Adrenal gland (tissue), 12 donors: Measurements from ENCODE around the gene HBG2. TPM values are rescaled to one million over a fixed set of nuclear protein-coding genes. Genes with fewer than 3 reads are reported as not detected.

Source experiments
- DNase-seq, 7 donors: peaks; one replicate each; pipeline ENCODE4 v3.0.0-alpha.2; 2019 to 2020
- H3K27ac ChIP-seq, 5 donors: fragments of 200-600 bp; sonication (generic) in 4 of 5; 1 replicate in 3 of 5; 2 replicates in 2 of 5; pipeline versions ENCODE4 v1.5.1 to v1.8.0; 2016 to 2020; ENCODE audit warnings: mild to moderate bottlenecking in 1 of 5
- H3K27me3 ChIP-seq: fragments of 200-600 bp; 2 replicates; pipeline ENCODE4 v1.8.0; 2021
- H3K36me3 ChIP-seq, 2 donors: fragments of 200-600 bp; replicated peaks in 1 of 2; 1 replicate in 1 of 2; 2 replicates in 1 of 2; pipeline versions ENCODE4 v1.5.1 to v1.8.0; 2018 to 2022
- H3K4me1 ChIP-seq, 2 donors: fragments of 200-600 bp; replicated peaks in 1 of 2; 1 replicate in 1 of 2; 2 replicates in 1 of 2; pipeline versions ENCODE4 v1.5.1 to v1.8.0; 2018 to 2021
- H3K4me3 ChIP-seq, 4 donors: fragments of 200-600 bp; sonication (generic) in 3 of 4; one replicate each; pipeline ENCODE4 v1.5.1; 2016 to 2018
- H3K9me3 ChIP-seq, 3 donors: fragments of 200-600 bp; sonication (generic) in 1 of 3; replicated peaks in 1 of 3; 1 replicate in 2 of 3; 2 replicates in 1 of 3; pipeline versions ENCODE4 v1.5.1 to v1.8.0; 2016 to 2021
- POLR2A ChIP-seq, 2 donors: fragments of 450-650 bp; IDR thresholded peaks; one replicate each; pipeline ENCODE4 v1.6.1; 2017; ENCODE audit warnings: antibody characterized with exemption in 2 of 2, mild to moderate bottlenecking in 2 of 2, moderate library complexity in 1 of 2
- WGBS, 4 donors: extraction: QIAGEN DNeasy Blood & Tissue Kit in 2 of 4; methylation state at CpG; one replicate each; pipeline versions ENCODE4 v1.1.5 to v1.1.7; 2013 to 2017; 5-methylcytosine and 5-hydroxymethylcytosine counted together
- intact Hi-C, 2 donors: fragments of 100-400 bp; cut with DNase I; formaldehyde crosslinking; loops; one replicate each; pipeline versions ENCODE4 v1.14.1 to v1.15.0; 2022 to 2023
- polyA plus RNA-seq, 3 donors: library from polyadenylated mRNA; stranded (reverse); fragments of 200-250 nt in 2 of 3; fragments of 350-450 nt in 1 of 3; fragmentation: Illumina TruSeq in 1 of 3; extraction: RNeasy Lipid Tissue Mini Kit (QIAGEN cat#74804) in 1 of 3; gene quantifications; one replicate each; pipeline ENCODE4 v1.2.3, GENCODE V29; 2013 to 2014
- total RNA-seq, 9 donors: library from RNA; depleted of rRNA in 4 of 9; stranded (reverse); fragments of >200 nt in 4 of 9; fragments of 120-200 nt in 1 of 9; fragmentation: NEBNext Ultra II Directional in 1 of 9; extraction: Animal tissue kit (Norgen Biotek cat#: 25700) in 1 of 9; gene quantifications; one replicate each; pipeline versions ENCODE4 v1.1.0 to v1.2.4, GENCODE V29; 2013 to 2023
- TF ChIP-seq, protein P1 (sequence below), 6 experiments: fragments of 450-650 bp in 4 of 6; fragments of 200-600 bp in 2 of 6; sonication (generic) in 1 of 6; IDR thresholded peaks; 1 replicate in 5 of 6; 2 replicates in 1 of 6; pipeline versions ENCODE4 v1.5.1 to v1.8.0; 2016 to 2021; ENCODE audit warnings: antibody characterized with exemption in 6 of 6, mild to moderate bottlenecking in 2 of 6, moderate library complexity in 1 of 6
- donor health status: healthy with polysubstance abuse.
- donor health status: Bipolar disorder and iron deficiency.
- donor health status: DM: yes; HTN: yes; CAD: no.
- donor health status: DM: no; HTN: no; CAD: no.
- donor health status: DM: no; HTN: no; CAD: no.
- donor health status: DM: yes; HTN: yes; CAD: no.

The HBG2 gene
- total and polyA plus RNA-seq, 12 donors = 0.51 to 9,973 (median 10.0) TPM; not detected in 7

DNA sequence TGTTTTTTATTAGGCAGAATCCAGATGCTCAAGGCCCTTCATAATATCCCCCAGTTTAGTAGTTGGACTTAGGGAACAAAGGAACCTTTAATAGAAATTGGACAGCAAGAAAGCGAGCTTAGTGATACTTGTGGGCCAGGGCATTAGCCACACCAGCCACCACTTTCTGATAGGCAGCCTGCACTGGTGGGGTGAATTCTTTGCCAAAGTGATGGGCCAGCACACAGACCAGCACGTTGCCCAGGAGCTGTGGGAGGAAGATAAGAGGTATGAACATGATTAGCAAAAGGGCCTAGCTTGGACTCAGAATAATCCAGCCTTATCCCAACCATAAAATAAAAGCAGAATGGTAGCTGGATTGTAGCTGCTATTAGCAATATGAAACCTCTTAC is 29.1 kb downstream of the HBG2 start:
- Histone ChIP-seq H3K36me3 (no peaks in the 10 kb centered on the region), H3K27ac (no peak overlapping the region), H3K9me3 (no peaks in the 10 kb centered on the region), H3K27me3 (no peaks in the 10 kb centered on the region), H3K4me3 (no peak overlapping the region), H3K4me1 (no peaks in the 10 kb centered on the region)
- intact Hi-C loops = no loop called here
- 59 to 65% (median 59%) methylated on average over 2 of the region's 2 CpGs for WGBS, 4 donors
- no peak for TF ChIP-seq POLR2A (IDR thresholded peaks at IDR 0.05)
- DNase-seq = no peak

DNA sequence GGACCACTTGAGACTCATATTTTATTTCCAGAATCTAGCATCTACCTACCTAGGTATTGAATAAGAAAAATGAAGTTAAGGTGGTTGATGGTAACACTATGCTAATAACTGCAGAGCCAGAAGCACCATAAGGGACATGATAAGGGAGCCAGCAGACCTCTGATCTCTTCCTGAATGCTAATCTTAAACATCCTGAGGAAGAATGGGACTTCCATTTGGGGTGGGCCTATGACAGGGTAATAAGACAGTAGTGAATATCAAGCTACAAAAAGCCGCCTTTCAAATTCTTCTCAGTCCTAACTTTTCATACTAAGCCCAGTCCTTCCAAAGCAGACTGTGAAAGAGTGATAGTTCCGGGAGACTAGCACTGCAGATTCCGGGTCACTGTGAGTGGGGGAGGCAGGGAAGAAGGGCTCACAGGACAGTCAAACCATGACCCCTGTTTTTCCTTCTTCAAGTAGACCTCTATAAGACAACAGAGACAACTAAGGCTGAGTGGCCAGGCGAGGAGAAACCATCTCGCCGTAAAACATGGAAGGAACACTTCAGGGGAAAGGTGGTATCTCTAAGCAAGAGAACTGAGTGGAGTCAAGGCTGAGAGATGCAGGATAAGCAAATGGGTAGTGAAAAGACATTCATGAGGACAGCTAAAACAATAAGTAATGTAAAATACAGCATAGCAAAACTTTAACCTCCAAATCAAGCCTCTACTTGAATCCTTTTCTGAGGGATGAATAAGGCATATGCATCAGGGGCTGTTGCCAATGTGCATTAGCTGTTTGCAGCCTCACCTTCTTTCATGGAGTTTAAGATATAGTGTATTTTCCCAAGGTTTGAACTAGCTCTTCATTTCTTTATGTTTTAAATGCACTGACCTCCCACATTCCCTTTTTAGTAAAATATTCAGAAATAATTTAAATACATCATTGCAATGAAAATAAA is 29.8 kb downstream of the HBG2 start:
- H3K27me3 ChIP-seq = no peaks in the 10 kb centered on the region
- no peaks in the 10 kb centered on the region for H3K36me3 ChIP-seq
- TF ChIP-seq, protein P1, sequence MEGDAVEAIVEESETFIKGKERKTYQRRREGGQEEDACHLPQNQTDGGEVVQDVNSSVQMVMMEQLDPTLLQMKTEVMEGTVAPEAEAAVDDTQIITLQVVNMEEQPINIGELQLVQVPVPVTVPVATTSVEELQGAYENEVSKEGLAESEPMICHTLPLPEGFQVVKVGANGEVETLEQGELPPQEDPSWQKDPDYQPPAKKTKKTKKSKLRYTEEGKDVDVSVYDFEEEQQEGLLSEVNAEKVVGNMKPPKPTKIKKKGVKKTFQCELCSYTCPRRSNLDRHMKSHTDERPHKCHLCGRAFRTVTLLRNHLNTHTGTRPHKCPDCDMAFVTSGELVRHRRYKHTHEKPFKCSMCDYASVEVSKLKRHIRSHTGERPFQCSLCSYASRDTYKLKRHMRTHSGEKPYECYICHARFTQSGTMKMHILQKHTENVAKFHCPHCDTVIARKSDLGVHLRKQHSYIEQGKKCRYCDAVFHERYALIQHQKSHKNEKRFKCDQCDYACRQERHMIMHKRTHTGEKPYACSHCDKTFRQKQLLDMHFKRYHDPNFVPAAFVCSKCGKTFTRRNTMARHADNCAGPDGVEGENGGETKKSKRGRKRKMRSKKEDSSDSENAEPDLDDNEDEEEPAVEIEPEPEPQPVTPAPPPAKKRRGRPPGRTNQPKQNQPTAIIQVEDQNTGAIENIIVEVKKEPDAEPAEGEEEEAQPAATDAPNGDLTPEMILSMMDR (IDR thresholded peaks at IDR 0.05) = no peak
- TF ChIP-seq POLR2A (IDR thresholded peaks at IDR 0.05) = no peak
- H3K9me3 ChIP-seq = no peaks in the 10 kb centered on the region
- intact Hi-C loops = no loop called here
- H3K4me3 ChIP-seq = no peak overlapping the region
- no peak overlapping the region for H3K27ac ChIP-seq
- 68 to 79% (median 70%) methylated on average over 6 of the region's 6 CpGs for WGBS, 4 donors
- no peak for DNase-seq
- no peaks in the 10 kb centered on the region for H3K4me1 ChIP-seq

DNA sequence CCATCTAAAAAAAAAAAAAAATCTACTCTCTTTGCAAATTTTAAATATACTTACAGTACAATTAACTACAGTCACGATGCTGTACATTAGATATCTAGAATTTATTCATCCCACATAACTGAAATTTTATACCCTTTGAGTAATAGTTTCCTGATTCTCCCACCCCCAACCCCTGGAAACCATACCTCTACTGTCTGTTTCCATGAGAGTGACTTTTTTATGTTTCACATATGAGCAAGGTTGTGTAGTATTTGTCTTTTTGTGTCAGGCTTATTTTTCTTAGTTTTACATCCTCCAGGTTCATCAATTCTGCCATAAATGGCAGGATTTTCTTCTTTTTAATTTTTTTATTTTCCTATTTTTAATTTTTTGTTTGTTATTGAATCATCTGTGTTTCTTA is 30.9 kb downstream of the HBG2 start:
- H3K36me3 ChIP-seq = no peaks in the 10 kb centered on the region
- no peak for DNase-seq
- TF ChIP-seq, protein P1 (IDR thresholded peaks at IDR 0.05) = no peak
- no peak for TF ChIP-seq POLR2A (IDR thresholded peaks at IDR 0.05)
- H3K27me3 ChIP-seq = no peaks in the 10 kb centered on the region
- 67 to 83% (median 72%) methylated on average over 1 of the region's 1 CpG for WGBS, 4 donors
- no peaks in the 10 kb centered on the region for H3K9me3 ChIP-seq
- H3K4me1 ChIP-seq = no peaks in the 10 kb centered on the region
- no peak overlapping the region for H3K27ac ChIP-seq
- intact Hi-C loops = no loop called here
- no peak overlapping the region for H3K4me3 ChIP-seq

DNA sequence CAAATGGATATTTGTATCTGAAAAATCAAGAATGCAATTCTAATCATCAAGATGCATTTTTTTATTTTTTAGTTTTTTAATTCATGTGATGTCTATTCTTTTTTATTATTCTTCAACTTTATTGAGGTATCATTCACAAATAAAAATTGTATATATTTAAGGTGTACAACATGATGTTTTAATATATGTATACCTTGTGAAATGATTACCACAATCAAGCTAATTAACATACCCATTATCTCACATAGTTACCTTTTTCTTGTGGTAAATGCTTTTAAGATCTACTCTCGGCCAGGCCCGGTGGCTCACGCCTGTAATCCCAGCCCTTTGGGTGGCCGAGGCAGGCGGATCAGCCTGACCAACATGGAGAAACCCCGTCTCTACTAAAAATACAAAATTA is 31.4 kb downstream of the HBG2 start:
- Histone ChIP-seq H3K4me3 (no peak overlapping the region), H3K4me1 (no peaks in the 10 kb centered on the region), H3K27me3 (no peaks in the 10 kb centered on the region), H3K27ac (no peak overlapping the region), H3K9me3 (no peaks in the 10 kb centered on the region), H3K36me3 (no peaks in the 10 kb centered on the region)
- no peak for TF ChIP-seq POLR2A (IDR thresholded peaks at IDR 0.05)
- TF ChIP-seq, protein P1 (IDR thresholded peaks at IDR 0.05) = no peak
- intact Hi-C loops = no loop called here
- DNase-seq = no peak
- 83 to 90% (median 86%) methylated on average over 5 to 6 of the region's 6 CpGs for WGBS, 4 donors
